ENCODE measurements around the gene NHS. TPM values are rescaled to one million over a fixed set of nuclear protein-coding genes. Genes with fewer than 3 reads are reported as not detected.

NHS gene
- total and polyA plus RNA-seq, 2 of the 13 experiments (the other 11 are each of a cell fraction or from before 2014, with no cell fraction given), result 0.02 TPM; not detected in 1

- TF ChIP-seq ZNF607 (CRISPR knock-in tag; IDR thresholded peaks at IDR 0.05; ENCODE audit: borderline replicate concordance) (no peak), ZNF317 (CRISPR knock-in tag; IDR thresholded peaks at IDR 0.05) (no peak), ZBTB21 (CRISPR knock-in tag; IDR thresholded peaks at IDR 0.05) (no peak), RBFOX2 (IDR thresholded peaks at IDR 0.05; ENCODE audit: low read depth, low read length) (no peak), GABPA (IDR thresholded peaks at IDR 0.05; ENCODE audit: low read depth, low read length) (no peak), GABPA (CRISPR knock-in tag; IDR thresholded peaks at IDR 0.05; ENCODE audit: low read depth) (no peak), HCFC1 (IDR thresholded peaks at IDR 0.05; ENCODE audit: low read depth, low read length) (no peak), ZNF253 (CRISPR knock-in tag; IDR thresholded peaks at IDR 0.05; ENCODE audit: borderline replicate concordance) (no peak), MED8 (CRISPR knock-in tag; IDR thresholded peaks at IDR 0.05; ENCODE audit: insufficient replicate concordance) (no peak), HMG20B (CRISPR knock-in tag; conservative IDR thresholded peaks at IDR 0.05) (no peak), ZBTB8A (CRISPR knock-in tag; IDR thresholded peaks at IDR 0.05; ENCODE audit: borderline replicate concordance, low read depth) (no peak), JUND (CRISPR knock-in tag; IDR thresholded peaks at IDR 0.05) (no peak)
- TF ChIP-seq, protein P1, sequence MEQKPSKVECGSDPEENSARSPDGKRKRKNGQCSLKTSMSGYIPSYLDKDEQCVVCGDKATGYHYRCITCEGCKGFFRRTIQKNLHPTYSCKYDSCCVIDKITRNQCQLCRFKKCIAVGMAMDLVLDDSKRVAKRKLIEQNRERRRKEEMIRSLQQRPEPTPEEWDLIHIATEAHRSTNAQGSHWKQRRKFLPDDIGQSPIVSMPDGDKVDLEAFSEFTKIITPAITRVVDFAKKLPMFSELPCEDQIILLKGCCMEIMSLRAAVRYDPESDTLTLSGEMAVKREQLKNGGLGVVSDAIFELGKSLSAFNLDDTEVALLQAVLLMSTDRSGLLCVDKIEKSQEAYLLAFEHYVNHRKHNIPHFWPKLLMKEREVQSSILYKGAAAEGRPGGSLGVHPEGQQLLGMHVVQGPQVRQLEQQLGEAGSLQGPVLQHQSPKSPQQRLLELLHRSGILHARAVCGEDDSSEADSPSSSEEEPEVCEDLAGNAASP (CRISPR knock-in tag; IDR thresholded peaks at IDR 0.05; ENCODE audit: borderline replicate concordance), result no peak
- TF ChIP-seq, protein P2, sequence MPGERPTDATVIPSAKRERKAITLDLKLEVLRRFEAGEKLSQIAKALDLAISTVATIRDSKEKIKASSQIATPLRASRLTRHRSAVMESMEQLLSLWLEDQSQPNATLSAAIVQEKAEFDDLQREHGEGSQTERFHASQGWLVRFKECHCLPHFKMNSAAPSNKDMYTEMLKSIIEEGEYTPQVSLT (CRISPR knock-in tag; IDR thresholded peaks at IDR 0.05; ENCODE audit: borderline replicate concordance, low read depth), result no peak
- Histone ChIP-seq H3K9me3 (ENCODE audit: low read length) (no peaks in the 10 kb centered on the region), H3K9ac (ENCODE audit: insufficient read depth, low read depth, low read length) (no peak overlapping the region), H2AFZ (ENCODE audit: low read length) (no peak overlapping the region), H3K79me2 (ENCODE audit: insufficient read depth, low read length) (no peaks in the 10 kb centered on the region), H3K4me3 (replicated peaks in 1 of 3; ENCODE audit: insufficient read depth in 1 of 3, low read depth in 2 of 3, low read length in 3 of 3) (no peak overlapping the region), H3K27ac (ENCODE audit: extremely low read length, insufficient read depth, low read length) (no peak overlapping the region), H4K20me1 (ENCODE audit: insufficient read depth, low read length) (no peaks in the 10 kb centered on the region), H3K4me1 (ENCODE audit: insufficient read depth, low read length) (no peaks in the 10 kb centered on the region), H3K4me2 (ENCODE audit: low read depth, low read length) (no peak overlapping the region), H3K36me3 (replicated peaks in 1 of 2; ENCODE audit: control insufficient read depth in 1 of 2, insufficient read depth in 2 of 2, low read length in 2 of 2) (no peaks in the 10 kb centered on the region), H3K27me3 (ENCODE audit: control insufficient read depth in 1 of 2, insufficient read depth in 2 of 2, low read length in 2 of 2) (no peaks in the 10 kb centered on the region)
- no peak for DNase-seq (ENCODE audit: low spot score)
- WGBS (ENCODE audit: low lambda C conversion rate), result no CpG with 5 or more reads among the region's 2 CpGs
- in situ Hi-C loops (cut with HindIII; ENCODE audit: extremely low pct_ligation_motif_present, low pct_unique_long_range_greater_than_20kb), result no loop called here
- ChIA-PET POLR2A (no interaction called here), CTCF (ENCODE audit: low intra/inter-chr PET ratio, low total read pairs) (no interaction called here)
- no peak for ATAC-seq
- no peak for FAIRE-seq
- intact Hi-C loops (cut with micrococcal nuclease; ENCODE audit: unreplicated experiment), result no loop called here
- no TSS peak for BruUV-seq (replicated peaks)
Measured at GRCh38 chrX:17397074-17397473, 22.1 kb downstream of the NHS start.
